DND-41 (cell line): ENCODE results near the gene IFIT2.
"Not testable (repeated sequence)": the region's sequence is repeated elsewhere in the genome, so short reads cannot be mapped to it uniquely, and the experiment has no call there.

Experiments
- ATAC-seq: fragments of 200-7000 bp; cut with Tn5 transposase; 3 replicates; pipeline ENCODE4 v1.9.1; 2021; ENCODE audit warnings: low read depth; ENCODE audit not compliant: insufficient read depth
- DNase-seq: peaks from one replicate; pipeline ENCODE4 v3.0.0-alpha.2; 2020
- H2AFZ ChIP-seq: 2 replicates; pipeline ENCODE4 v1.6.0; 2012; ENCODE audit warnings: low read depth, low read length
- H3K27ac ChIP-seq: 2 replicates; pipeline ENCODE4 v1.5.1; 2012; ENCODE audit warnings: low read length, inconsistent platforms
- H3K27me3 ChIP-seq: fragments of 200-600 bp; sonication (generic); 2 replicates; pipeline ENCODE4 v1.6.0; 2012; ENCODE audit warnings: low read length, mild to moderate bottlenecking, inconsistent platforms; ENCODE audit not compliant: insufficient read depth, poor library complexity
- H3K36me3 ChIP-seq: 2 replicates; pipeline ENCODE4 v1.5.1; 2012; ENCODE audit warnings: low read length, inconsistent platforms; ENCODE audit not compliant: insufficient read depth
- H3K4me1 ChIP-seq: 2 replicates; pipeline ENCODE4 v1.5.1; 2012; ENCODE audit warnings: mild to moderate bottlenecking, low read length; ENCODE audit not compliant: insufficient read depth
- H3K4me2 ChIP-seq: 2 replicates; pipeline ENCODE4 v1.6.0; 2012; ENCODE audit warnings: mild to moderate bottlenecking, moderate library complexity, low read length, inconsistent platforms; ENCODE audit not compliant: insufficient read depth
- H3K4me3 ChIP-seq, 2 experiments: fragments of 200-600 bp in 1 of 2; shearing (Covaris generic) in 1 of 2; 2 replicates each; pipeline ENCODE4 v1.5.1; 2012 to 2016; ENCODE audit warnings: inconsistent platforms in 2 of 2, low read length in 2 of 2, mild to moderate bottlenecking in 2 of 2, low read depth in 1 of 2, moderate library complexity in 1 of 2
- H3K79me2 ChIP-seq: 2 replicates; pipeline ENCODE4 v1.6.0; 2012; ENCODE audit warnings: low read length, inconsistent platforms; ENCODE audit not compliant: insufficient read depth
- H3K9ac ChIP-seq: 2 replicates; pipeline ENCODE4 v1.6.0; 2012; ENCODE audit warnings: low read depth, mild to moderate bottlenecking, inconsistent platforms, low read length, moderate library complexity
- H3K9me3 ChIP-seq: 2 replicates; pipeline ENCODE4 v1.5.1; 2012; ENCODE audit warnings: low read length, moderate library complexity, mild to moderate bottlenecking, inconsistent platforms; ENCODE audit not compliant: insufficient read depth, severe bottlenecking
- H4K20me1 ChIP-seq: 2 replicates; pipeline ENCODE4 v1.6.0; 2012; ENCODE audit warnings: low read length; ENCODE audit not compliant: insufficient read depth
- EZH2 ChIP-seq: IDR thresholded peaks from 3 replicates; pipeline ENCODE4 v1.6.1; 2012; ENCODE audit warnings: borderline replicate concordance, low read depth, mild to moderate bottlenecking, moderate library complexity, low read length, inconsistent platforms; ENCODE audit not compliant: severe bottlenecking
- TF ChIP-seq, protein P1 (sequence below): IDR thresholded peaks from 2 replicates; pipeline ENCODE4 v1.5.1; 2012; ENCODE audit warnings: borderline replicate concordance, low read length, moderate library complexity, mild to moderate bottlenecking; ENCODE audit not compliant: poor library complexity, severe bottlenecking; ENCODE audit errors: extremely low read depth

The IFIT2 gene, protein sequence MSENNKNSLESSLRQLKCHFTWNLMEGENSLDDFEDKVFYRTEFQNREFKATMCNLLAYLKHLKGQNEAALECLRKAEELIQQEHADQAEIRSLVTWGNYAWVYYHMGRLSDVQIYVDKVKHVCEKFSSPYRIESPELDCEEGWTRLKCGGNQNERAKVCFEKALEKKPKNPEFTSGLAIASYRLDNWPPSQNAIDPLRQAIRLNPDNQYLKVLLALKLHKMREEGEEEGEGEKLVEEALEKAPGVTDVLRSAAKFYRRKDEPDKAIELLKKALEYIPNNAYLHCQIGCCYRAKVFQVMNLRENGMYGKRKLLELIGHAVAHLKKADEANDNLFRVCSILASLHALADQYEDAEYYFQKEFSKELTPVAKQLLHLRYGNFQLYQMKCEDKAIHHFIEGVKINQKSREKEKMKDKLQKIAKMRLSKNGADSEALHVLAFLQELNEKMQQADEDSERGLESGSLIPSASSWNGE

DNA sequence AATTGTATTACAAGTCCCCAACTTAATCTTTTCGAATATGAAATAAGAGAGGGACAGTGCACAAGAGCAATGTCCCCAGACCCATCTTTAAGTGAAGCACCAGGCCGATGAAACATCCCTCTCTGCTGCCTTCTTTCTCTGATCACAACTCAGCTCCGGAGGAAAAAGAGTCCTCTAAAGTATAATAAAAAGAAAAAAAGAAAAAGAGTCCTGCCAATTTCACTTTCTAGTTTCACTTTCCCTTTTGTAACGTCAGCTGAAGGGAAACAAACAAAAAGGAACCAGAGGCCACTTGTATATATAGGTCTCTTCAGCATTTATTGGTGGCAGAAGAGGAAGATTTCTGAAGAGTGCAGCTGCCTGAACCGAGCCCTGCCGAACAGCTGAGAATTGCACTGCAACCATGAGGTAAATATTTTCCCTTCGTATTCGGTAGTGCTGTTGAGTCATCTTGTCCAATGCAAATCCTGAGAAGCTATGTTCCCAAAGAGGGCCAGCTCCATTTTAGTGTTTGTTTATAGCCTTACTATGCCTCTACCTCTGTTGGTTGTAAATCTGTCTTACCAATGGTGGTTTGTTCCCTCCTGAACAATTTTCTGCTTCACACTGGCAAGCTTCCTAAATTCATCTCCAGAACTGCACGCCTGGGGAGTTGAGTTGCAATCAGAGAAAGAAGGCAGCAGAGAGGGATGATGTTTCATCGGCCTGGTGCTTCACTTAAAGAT lies at the start of gene IFIT2:
Gene IFIT2 (plus strand): TSS at position 326 of the 725 bp plus-strand sequence. CDS start 78 bp downstream, at position 404.
- Histone ChIP-seq H3K4me1 (peaks cover 33% of the 10 kb centered on the region), H3K27ac (peak within 1 kb of the TSS; percentile 85)
- DNase-seq: peak; percentile 49

DNA sequence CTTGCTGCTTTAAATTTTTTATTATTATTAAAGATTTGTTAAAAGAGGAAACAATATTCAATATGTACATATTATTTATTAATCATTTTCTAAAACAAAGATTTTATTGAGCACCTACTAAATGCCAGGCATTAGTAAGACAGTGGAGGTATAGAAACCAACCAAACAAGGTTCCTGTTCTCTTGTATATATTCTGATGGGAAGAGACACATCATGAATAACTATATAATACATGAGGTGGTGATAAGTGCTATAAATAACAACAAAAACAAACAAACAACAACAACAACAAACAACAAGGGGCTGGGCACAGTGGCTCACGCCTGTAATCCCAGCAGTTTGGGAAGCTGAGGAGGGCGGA lies 49.6 kb upstream of the IFIT2 start:
- no peak for DNase-seq
- Histone ChIP-seq H3K27ac (peak overlapping the region; percentile 59; the same call in 1 of the 2 replicates), H3K4me1 (peaks cover 19% of the 10 kb centered on the region), H3K36me3 (no peaks in the 10 kb centered on the region), H3K4me3 (peak overlapping the region in 1 of 2 experiments; percentile 83; a peak in 1 of 4 replicates), H3K9ac (peak overlapping the region; percentile 22; the same call in 1 of the 2 replicates), H4K20me1 (no peaks in the 10 kb centered on the region), H3K9me3 (peaks cover 15% of the 10 kb centered on the region), H3K27me3 (no peaks in the 10 kb centered on the region), H2AFZ (peak overlapping the region; percentile 72), H3K4me2 (peak overlapping the region; percentile 96; the same call in 1 of the 2 replicates), H3K79me2 (peaks cover 6% of the 10 kb centered on the region)
- no peak for TF ChIP-seq EZH2
- TF ChIP-seq, protein P1, sequence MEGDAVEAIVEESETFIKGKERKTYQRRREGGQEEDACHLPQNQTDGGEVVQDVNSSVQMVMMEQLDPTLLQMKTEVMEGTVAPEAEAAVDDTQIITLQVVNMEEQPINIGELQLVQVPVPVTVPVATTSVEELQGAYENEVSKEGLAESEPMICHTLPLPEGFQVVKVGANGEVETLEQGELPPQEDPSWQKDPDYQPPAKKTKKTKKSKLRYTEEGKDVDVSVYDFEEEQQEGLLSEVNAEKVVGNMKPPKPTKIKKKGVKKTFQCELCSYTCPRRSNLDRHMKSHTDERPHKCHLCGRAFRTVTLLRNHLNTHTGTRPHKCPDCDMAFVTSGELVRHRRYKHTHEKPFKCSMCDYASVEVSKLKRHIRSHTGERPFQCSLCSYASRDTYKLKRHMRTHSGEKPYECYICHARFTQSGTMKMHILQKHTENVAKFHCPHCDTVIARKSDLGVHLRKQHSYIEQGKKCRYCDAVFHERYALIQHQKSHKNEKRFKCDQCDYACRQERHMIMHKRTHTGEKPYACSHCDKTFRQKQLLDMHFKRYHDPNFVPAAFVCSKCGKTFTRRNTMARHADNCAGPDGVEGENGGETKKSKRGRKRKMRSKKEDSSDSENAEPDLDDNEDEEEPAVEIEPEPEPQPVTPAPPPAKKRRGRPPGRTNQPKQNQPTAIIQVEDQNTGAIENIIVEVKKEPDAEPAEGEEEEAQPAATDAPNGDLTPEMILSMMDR: no peak
- ATAC-seq: no peak

More for the DNA sequence above, at the start of gene IFIT2:
- H3K4me3 ChIP-seq: peak within 1 kb of the TSS; percentile 58 to 64
- H3K4me2 ChIP-seq: peak within 1 kb of the TSS; percentile 70
- peaks cover 10% of the 10 kb centered on the region; the same call in 1 of the 2 replicates for H3K36me3 ChIP-seq
- peak within 1 kb of the TSS; percentile 58 for H3K9ac ChIP-seq
- no peak for TF ChIP-seq EZH2
- TF ChIP-seq, protein P1: no peak
- H3K9me3 ChIP-seq: no peaks in the 10 kb centered on the region
- no peaks in the 10 kb centered on the region for H4K20me1 ChIP-seq
- peak within 1 kb of the TSS; percentile 79 for H2AFZ ChIP-seq
- H3K27me3 ChIP-seq: no peaks in the 10 kb centered on the region
- H3K79me2 ChIP-seq: peaks cover 3% of the 10 kb centered on the region; the same call in 1 of the 2 replicates
- ATAC-seq: peak; percentile 84

DNA sequence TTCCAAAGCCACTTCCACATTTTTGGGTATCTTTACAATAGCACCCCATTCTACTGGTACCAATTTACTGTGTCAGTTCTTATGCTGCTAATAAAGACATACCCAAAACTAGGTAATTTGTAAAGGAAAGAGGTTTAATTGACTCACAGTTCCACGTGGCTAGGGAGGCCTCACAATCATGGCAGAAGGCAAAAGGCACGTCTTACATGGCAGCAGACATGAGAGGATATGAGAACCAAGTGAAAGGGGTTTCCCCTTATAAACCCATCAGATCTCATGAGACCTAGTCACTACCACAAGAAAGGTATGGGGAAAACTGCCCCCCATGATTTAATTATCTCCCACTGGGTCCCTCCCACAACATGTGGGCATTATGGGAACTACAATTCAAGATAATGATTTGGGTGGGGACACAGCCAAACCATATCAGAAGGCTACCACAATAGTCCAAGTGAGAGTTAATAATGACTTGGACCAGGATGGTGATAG lies 46.7 kb upstream of the IFIT2 start:
- not testable (repeated sequence) for H3K9ac ChIP-seq, H3K27ac ChIP-seq, H4K20me1 ChIP-seq, H3K4me3 ChIP-seq, DNase-seq, ATAC-seq, H3K4me2 ChIP-seq, H2AFZ ChIP-seq, H3K36me3 ChIP-seq, H3K27me3 ChIP-seq, H3K79me2 ChIP-seq
- peaks cover 15% of the 10 kb centered on the region for H3K9me3 ChIP-seq
- peaks cover 19% of the 10 kb centered on the region for H3K4me1 ChIP-seq

DNA sequence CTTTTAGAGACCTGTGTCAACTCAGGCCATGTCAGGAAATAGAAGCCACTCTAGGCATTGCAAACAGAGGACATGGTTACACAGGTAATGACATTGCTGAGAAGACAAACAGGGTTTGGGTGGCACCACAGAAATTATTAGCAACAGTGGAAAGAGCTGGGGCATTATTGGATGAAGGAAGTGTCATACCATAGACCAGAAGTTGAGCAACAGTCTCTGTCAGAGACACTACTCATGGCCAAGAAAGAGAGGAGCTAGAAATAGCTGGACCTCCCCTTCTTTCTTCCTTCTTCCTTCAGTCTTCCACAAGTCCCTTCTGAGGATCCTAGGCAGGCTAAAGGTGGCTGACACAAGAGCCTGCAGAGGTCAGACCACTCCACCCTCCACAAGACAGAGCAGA lies 46.1 kb upstream of the IFIT2 start:
- DNase-seq (no peak), ATAC-seq (no peak)
- Histone ChIP-seq H3K4me3 (no peak overlapping the region), H2AFZ (no peak overlapping the region), H3K9me3 (peaks cover 15% of the 10 kb centered on the region), H3K4me2 (no peak overlapping the region), H3K36me3 (no peaks in the 10 kb centered on the region), H3K4me1 (peaks cover 16% of the 10 kb centered on the region), H3K27ac (no peak overlapping the region), H4K20me1 (no peaks in the 10 kb centered on the region), H3K27me3 (no peaks in the 10 kb centered on the region), H3K79me2 (peaks cover 6% of the 10 kb centered on the region), H3K9ac (no peak overlapping the region)
- no peak for TF ChIP-seq EZH2
- TF ChIP-seq, protein P1: no peak
